Measurements from ENCODE around the gene MBD3.
A peak's percentile ranks its signal among the peaks of the same experiment; 100 is the strongest.

MBD3 gene

DNA sequence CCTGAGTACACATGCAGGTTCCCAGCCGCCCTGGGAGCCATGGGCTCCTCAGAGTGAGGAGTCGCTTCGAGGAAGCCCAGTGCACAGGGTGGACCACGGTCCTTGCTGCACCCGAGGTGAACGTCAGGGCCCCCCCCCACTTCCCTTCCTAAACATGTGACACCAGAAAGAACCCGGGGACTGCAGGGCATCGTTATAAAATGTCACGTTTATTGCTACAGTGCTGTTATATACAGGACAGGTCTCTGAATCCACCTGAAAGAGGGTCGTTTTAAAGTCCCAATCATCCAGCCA lies 16.4 kb upstream of the MBD3 start:
- no peak overlapping the region for H3K27ac ChIP-seq (ENCODE audit: low read length)
- H3K4me3 ChIP-seq (ENCODE audit: low read depth in 1 of 2, low read length in 2 of 2) = no peak overlapping the region
- H3K4me1 ChIP-seq (ENCODE audit: control insufficient read depth in 1 of 2, insufficient read depth in 2 of 2, low read length in 2 of 2) = peaks cover 5 to 15% of the 10 kb centered on the region in 2 donors
- H3K36me3 ChIP-seq (ENCODE audit: control insufficient read depth in 1 of 2, insufficient read depth in 2 of 2, low read length in 2 of 2) = peaks cover 0 to 37% of the 10 kb centered on the region in 2 donors
- no peaks in the 10 kb centered on the region for H3K27me3 ChIP-seq (ENCODE audit: low read depth, low read length)
- H3K9me3 ChIP-seq (ENCODE audit: control insufficient read depth in 1 of 2, low read length in 2 of 2) = no peaks in the 10 kb centered on the region

DNA sequence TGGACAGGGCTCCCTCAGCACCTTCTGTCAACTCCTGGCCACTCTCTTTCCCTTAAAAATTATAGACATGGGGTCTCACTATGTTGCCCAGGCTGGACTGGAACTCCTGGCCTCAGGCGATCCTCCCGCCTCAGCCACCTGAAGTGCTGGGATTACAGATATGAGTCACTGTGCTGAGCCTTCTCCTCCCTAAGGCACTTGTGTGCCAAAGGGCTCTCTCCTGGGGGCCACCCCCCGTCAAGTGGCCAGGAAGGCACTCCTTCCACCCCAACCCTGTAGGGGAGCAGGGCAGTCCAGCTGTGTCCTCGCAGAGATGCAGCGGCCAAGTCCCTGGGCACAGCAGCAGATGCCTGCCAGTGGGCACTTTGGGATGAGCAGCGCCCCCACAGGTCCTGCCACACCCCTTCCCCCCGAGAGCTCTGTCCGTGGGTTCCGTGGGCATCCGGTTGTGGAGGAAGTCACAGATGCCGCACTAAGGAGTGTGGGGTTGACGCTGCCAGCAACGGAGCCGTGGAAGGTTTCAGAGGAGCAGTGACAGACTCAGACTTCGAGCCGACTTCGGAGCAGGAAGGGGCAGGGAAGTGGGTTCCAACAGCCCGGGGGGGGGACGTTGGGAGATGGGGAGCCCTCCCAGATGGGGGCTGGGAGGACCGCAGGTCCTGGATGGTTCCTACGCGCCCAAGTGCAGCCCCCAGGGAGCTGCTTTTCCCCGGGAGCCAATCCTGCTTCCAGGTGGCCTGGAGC lies 15.9 kb upstream of the MBD3 start:
- H3K36me3 ChIP-seq (ENCODE audit: control insufficient read depth in 1 of 2, insufficient read depth in 2 of 2, low read length in 2 of 2) = peaks cover 0 to 32% of the 10 kb centered on the region in 2 donors
- no peak overlapping the region for H3K27ac ChIP-seq (ENCODE audit: low read length)
- H3K9me3 ChIP-seq (ENCODE audit: control insufficient read depth in 1 of 2, low read length in 2 of 2) = no peaks in the 10 kb centered on the region
- H3K27me3 ChIP-seq (ENCODE audit: low read depth, low read length) = no peaks in the 10 kb centered on the region
- H3K4me3 ChIP-seq (ENCODE audit: low read depth in 1 of 2, low read length in 2 of 2) = no peak overlapping the region
- peaks cover 5 to 21% of the 10 kb centered on the region in 2 donors for H3K4me1 ChIP-seq (ENCODE audit: control insufficient read depth in 1 of 2, insufficient read depth in 2 of 2, low read length in 2 of 2)

GRCh38 chr19:1606138-1606651 lies 13.5 kb upstream of the MBD3 start:
- H3K27ac ChIP-seq (ENCODE audit: low read length) = peak overlapping the region; percentile 91
- H3K9me3 ChIP-seq (ENCODE audit: control insufficient read depth in 1 of 2, low read length in 2 of 2) = no peaks in the 10 kb centered on the region
- H3K36me3 ChIP-seq (ENCODE audit: control insufficient read depth in 1 of 2, insufficient read depth in 2 of 2, low read length in 2 of 2) = peaks cover 0 to 11% of the 10 kb centered on the region in 2 donors
- peak overlapping the region; percentile 72 to 95 for H3K4me3 ChIP-seq (ENCODE audit: low read depth in 1 of 2, low read length in 2 of 2)
- peaks cover 5 to 26% of the 10 kb centered on the region in 2 donors for H3K4me1 ChIP-seq (ENCODE audit: control insufficient read depth in 1 of 2, insufficient read depth in 2 of 2, low read length in 2 of 2)
- no peaks in the 10 kb centered on the region for H3K27me3 ChIP-seq (ENCODE audit: low read depth, low read length)

GRCh38 chr19:1605236-1606137 lies 12.8 kb upstream of the MBD3 start, which contains the start of gene UQCR11:
Gene UQCR11, minus strand, starts transcription at chr19:1605462. Its CDS starts 53 bp downstream, at chr19:1605409.
- Histone ChIP-seq H3K4me3 (ENCODE audit: low read depth in 1 of 2, low read length in 2 of 2) (peak within 1 kb of the TSS; percentile 87 to 95), H3K27ac (ENCODE audit: low read length) (peak within 1 kb of the TSS; percentile 91), H3K9me3 (ENCODE audit: control insufficient read depth in 1 of 2, low read length in 2 of 2) (no peaks in the 10 kb centered on the region), H3K4me1 (ENCODE audit: control insufficient read depth in 1 of 2, insufficient read depth in 2 of 2, low read length in 2 of 2) (peaks cover 5 to 26% of the 10 kb centered on the region in 2 donors), H3K36me3 (ENCODE audit: control insufficient read depth in 1 of 2, insufficient read depth in 2 of 2, low read length in 2 of 2) (peaks cover 0 to 8% of the 10 kb centered on the region in 2 donors), H3K27me3 (ENCODE audit: low read depth, low read length) (no peaks in the 10 kb centered on the region)

- H3K4me3 ChIP-seq (ENCODE audit: low read depth in 1 of 2, low read length in 2 of 2) = no peak overlapping the region
- H3K9me3 ChIP-seq (ENCODE audit: control insufficient read depth in 1 of 2, low read length in 2 of 2) = no peaks in the 10 kb centered on the region
- no peaks in the 10 kb centered on the region for H3K27me3 ChIP-seq (ENCODE audit: low read depth, low read length)
- peaks cover 5 to 26% of the 10 kb centered on the region in 2 donors for H3K4me1 ChIP-seq (ENCODE audit: control insufficient read depth in 1 of 2, insufficient read depth in 2 of 2, low read length in 2 of 2)
- no peak overlapping the region for H3K27ac ChIP-seq (ENCODE audit: low read length)
- H3K36me3 ChIP-seq (ENCODE audit: control insufficient read depth in 1 of 2, insufficient read depth in 2 of 2, low read length in 2 of 2) = peaks cover 9 to 24% of the 10 kb centered on the region in 2 donors
Measured at GRCh38 chr19:1602091-1602707, 9.5 kb upstream of the MBD3 start.

DNA sequence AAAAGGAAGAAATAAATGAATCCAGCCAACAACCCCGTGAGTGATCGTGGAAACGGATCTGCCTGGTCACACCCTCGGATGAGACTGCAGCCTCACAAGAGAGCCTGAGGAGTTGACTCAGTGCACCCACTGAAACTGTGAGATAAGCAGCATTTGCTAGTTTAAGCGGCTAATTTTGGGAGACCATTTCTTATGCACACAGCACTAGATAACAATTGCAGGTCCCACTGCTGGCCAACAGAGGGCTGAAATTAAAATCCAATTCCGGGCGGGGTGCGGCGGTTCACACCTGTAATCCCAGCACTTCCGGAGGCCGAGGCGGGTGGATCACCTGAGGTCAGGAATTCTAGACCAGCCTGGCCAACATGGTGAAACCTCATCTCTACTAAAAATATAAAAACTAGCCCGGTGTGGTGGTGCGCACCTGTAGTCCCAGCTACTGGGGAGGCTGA lies 9.0 kb upstream of the MBD3 start:
- no peak overlapping the region for H3K27ac ChIP-seq (ENCODE audit: low read length)
- H3K36me3 ChIP-seq (ENCODE audit: control insufficient read depth in 1 of 2, insufficient read depth in 2 of 2, low read length in 2 of 2) = peaks cover 12 to 29% of the 10 kb centered on the region in 2 donors
- no peaks in the 10 kb centered on the region for H3K9me3 ChIP-seq (ENCODE audit: control insufficient read depth in 1 of 2, low read length in 2 of 2)
- H3K4me3 ChIP-seq (ENCODE audit: low read depth in 1 of 2, low read length in 2 of 2) = no peak overlapping the region
- H3K27me3 ChIP-seq (ENCODE audit: low read depth, low read length) = no peaks in the 10 kb centered on the region
- peaks cover 5 to 26% of the 10 kb centered on the region in 2 donors for H3K4me1 ChIP-seq (ENCODE audit: control insufficient read depth in 1 of 2, insufficient read depth in 2 of 2, low read length in 2 of 2)

DNA sequence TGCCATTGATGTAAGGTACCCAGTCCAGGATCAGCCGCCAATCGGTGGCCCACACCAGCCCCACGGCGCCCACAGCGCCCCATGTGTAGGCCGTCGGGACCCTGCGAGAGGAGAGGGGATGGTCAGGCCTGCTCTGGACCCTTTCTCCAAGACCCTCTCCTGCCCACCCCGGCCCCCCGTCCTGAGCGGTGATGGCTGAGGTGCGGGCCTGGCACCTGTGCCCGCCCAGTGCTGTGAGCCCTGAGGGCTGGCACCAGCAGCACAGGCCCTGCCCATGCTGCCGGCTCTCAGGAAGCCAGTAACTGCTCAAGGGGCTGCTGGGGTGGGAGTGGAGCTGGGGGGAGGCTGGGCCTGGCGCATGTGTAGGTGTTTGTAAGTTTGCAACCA lies 6.8 kb upstream of the MBD3 start:
- Histone ChIP-seq H3K4me1 (ENCODE audit: control insufficient read depth in 1 of 2, insufficient read depth in 2 of 2, low read length in 2 of 2) (peaks cover 0 to 15% of the 10 kb centered on the region in 2 donors), H3K36me3 (ENCODE audit: control insufficient read depth in 1 of 2, insufficient read depth in 2 of 2, low read length in 2 of 2) (peaks cover 12 to 30% of the 10 kb centered on the region in 2 donors)

DNA sequence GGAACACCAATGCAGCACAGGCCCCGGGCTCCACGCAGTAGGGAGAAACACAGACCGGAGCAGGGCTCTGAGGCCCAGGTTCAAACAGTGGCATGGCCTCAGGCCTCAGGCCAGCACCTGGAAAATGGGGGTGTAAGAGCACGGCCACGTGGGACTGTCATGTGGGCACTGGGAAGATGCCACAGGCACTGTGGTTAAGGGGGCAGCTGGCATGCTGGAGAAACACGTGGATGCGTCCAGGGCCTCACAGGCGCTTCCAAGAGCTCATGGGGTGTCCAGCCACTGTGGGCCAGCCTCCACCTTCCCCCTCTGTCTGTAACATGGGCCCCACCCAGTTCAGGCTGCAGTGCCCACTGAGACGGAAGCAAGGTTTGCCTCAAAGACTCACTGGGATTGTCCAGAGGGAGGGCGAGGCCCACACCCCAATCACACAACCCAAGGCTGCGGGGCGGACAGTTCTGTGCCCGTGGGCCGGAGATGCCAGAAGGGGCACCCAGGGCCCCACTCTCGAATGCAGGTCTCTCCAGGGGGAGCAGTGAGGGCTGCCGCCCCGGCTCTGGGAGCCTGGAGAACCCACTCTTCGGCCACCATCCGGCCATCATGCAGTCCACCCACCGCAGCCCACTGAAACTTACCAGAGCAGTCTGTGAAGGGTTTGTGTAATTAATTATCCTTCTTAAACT lies 6.3 kb upstream of the MBD3 start:
- H3K4me1 ChIP-seq (ENCODE audit: control insufficient read depth in 1 of 2, insufficient read depth in 2 of 2, low read length in 2 of 2) = peaks cover 0 to 10% of the 10 kb centered on the region in 2 donors
- no peak overlapping the region for H3K27ac ChIP-seq (ENCODE audit: low read length)
- no peak overlapping the region for H3K4me3 ChIP-seq (ENCODE audit: low read depth in 1 of 2, low read length in 2 of 2)
- H3K36me3 ChIP-seq (ENCODE audit: control insufficient read depth in 1 of 2, insufficient read depth in 2 of 2, low read length in 2 of 2) = peaks cover 12 to 30% of the 10 kb centered on the region in 2 donors
- H3K9me3 ChIP-seq (ENCODE audit: control insufficient read depth in 1 of 2, low read length in 2 of 2) = no peaks in the 10 kb centered on the region
- H3K27me3 ChIP-seq (ENCODE audit: low read depth, low read length) = no peaks in the 10 kb centered on the region

More for the DNA sequence above, 6.8 kb upstream of the MBD3 start:
- Histone ChIP-seq H3K9me3 (ENCODE audit: control insufficient read depth in 1 of 2, low read length in 2 of 2) (no peaks in the 10 kb centered on the region), H3K4me3 (ENCODE audit: low read depth in 1 of 2, low read length in 2 of 2) (no peak overlapping the region), H3K27ac (ENCODE audit: low read length) (no peak overlapping the region), H3K27me3 (ENCODE audit: low read depth, low read length) (no peaks in the 10 kb centered on the region)

GRCh38 chr19:1593501-1593772 lies 772 bp upstream of the MBD3 start:
- H3K9me3 ChIP-seq (ENCODE audit: control insufficient read depth in 1 of 2, low read length in 2 of 2) = no peaks in the 10 kb centered on the region
- no peak overlapping the region for H3K27ac ChIP-seq (ENCODE audit: low read length)
- no peaks in the 10 kb centered on the region for H3K27me3 ChIP-seq (ENCODE audit: low read depth, low read length)
- peak overlapping the region in 1 of 2 donors; percentile 72 for H3K4me3 ChIP-seq (ENCODE audit: low read depth in 1 of 2, low read length in 2 of 2)
- H3K4me1 ChIP-seq (ENCODE audit: control insufficient read depth in 1 of 2, insufficient read depth in 2 of 2, low read length in 2 of 2) = peaks cover 5 to 17% of the 10 kb centered on the region in 2 donors
- peaks cover 12 to 18% of the 10 kb centered on the region in 2 donors for H3K36me3 ChIP-seq (ENCODE audit: control insufficient read depth in 1 of 2, insufficient read depth in 2 of 2, low read length in 2 of 2)

DNA sequence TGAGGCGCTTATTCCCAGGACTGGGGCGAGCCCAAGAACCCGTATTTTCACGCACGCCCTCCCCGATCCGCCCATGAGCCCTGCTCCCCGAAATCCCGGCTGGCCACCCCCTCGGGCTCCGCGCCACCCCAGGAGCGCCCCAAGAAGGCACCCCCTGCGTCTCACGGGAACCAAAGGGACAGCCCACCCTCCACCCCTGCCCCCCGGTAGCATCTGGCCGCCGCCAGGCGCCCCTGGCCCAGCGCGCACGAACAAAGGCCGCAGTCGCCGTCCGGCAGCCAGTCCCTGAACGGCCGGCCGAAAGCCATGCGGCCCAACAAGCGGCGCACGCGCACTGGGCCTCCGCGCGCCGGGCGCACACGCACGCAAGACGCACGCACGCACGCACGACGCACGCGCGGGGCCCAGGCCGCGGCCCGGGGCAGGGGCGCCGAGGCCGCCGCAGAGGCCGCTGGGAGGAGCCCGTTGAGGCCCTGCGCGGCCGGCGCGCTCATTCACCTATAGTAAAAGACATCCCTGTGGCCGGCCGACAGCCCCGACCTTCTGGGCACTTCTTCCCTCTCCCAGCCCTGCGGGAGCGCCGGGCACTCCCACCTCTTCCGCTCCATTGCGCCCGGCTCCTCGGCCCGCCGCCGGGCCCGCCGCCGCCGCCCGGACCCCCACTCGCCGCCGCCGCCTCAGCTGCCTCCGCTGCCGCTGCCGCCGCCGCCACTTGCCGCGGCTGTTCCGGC lies 476 bp downstream of the MBD3 start:
- Histone ChIP-seq H3K9me3 (ENCODE audit: control insufficient read depth in 1 of 2, low read length in 2 of 2) (no peaks in the 10 kb centered on the region), H3K4me1 (ENCODE audit: control insufficient read depth in 1 of 2, insufficient read depth in 2 of 2, low read length in 2 of 2) (peaks cover 5 to 17% of the 10 kb centered on the region in 2 donors), H3K27me3 (ENCODE audit: low read depth, low read length) (no peaks in the 10 kb centered on the region), H3K4me3 (ENCODE audit: low read depth in 1 of 2, low read length in 2 of 2) (peak overlapping the region; percentile 77 to 82), H3K27ac (ENCODE audit: low read length) (peak overlapping the region; percentile 82), H3K36me3 (ENCODE audit: control insufficient read depth in 1 of 2, insufficient read depth in 2 of 2, low read length in 2 of 2) (peaks cover 3 to 6% of the 10 kb centered on the region in 2 donors)
